Panc1 (cell line): Measurements from ENCODE around the gene LY86. TPM values are rescaled to one million over a fixed set of nuclear protein-coding genes. Genes with fewer than 3 reads are reported as not detected.

Source experiments
- ATAC-seq: fragments of 200-7000 bp; cut with Tn5 transposase; 2 replicates; pipeline ENCODE4 v1.9.1; 2020; ENCODE audit warnings: mild to moderate bottlenecking, moderate library complexity
- BruUV-seq: library from RNA; stranded (reverse); fragments of 400-500 nt; replicated peaks from 2 replicates; lab custom pipeline; 2021; lab: Mats Ljungman, UMichigan
- CTCF ChIA-PET: fragments of 300-600 bp; sonication (Branson Sonifier 250); formaldehyde crosslinking; loops from one replicate; lab custom pipeline; 2022; ENCODE audit warnings: antibody characterized with exemption; lab: Charles Lee
- POLR2A ChIA-PET: fragments of 300-600 bp; sonication (Branson Sonifier 250); formaldehyde crosslinking; loops from one replicate; lab custom pipeline; 2022; ENCODE audit warnings: antibody characterized with exemption; lab: Charles Lee
- DNase-seq: peaks from one replicate; pipeline ENCODE4 v3.0.0-alpha.2; 2010; ENCODE audit warnings: low read depth, low spot score
- H3K27ac ChIP-seq: 2 replicates; pipeline ENCODE4 v1.5.1; 2011; ENCODE audit warnings: mild to moderate bottlenecking, low read length, inconsistent platforms
- H3K27me3 ChIP-seq: fragments of 200-500 bp; sonication (Bioruptor generic); 2 replicates; pipeline ENCODE4 v1.6.0; 2014; ENCODE audit warnings: low read length, inconsistent platforms; ENCODE audit not compliant: control insufficient read depth, insufficient read depth
- H3K36me3 ChIP-seq: fragments of 200-500 bp; sonication (Bioruptor generic); 2 replicates; pipeline ENCODE4 v1.5.1; 2014; ENCODE audit warnings: inconsistent platforms, mild to moderate bottlenecking, low read length, moderate library complexity; ENCODE audit not compliant: control insufficient read depth, insufficient read depth
- H3K4me1 ChIP-seq: 2 replicates; pipeline ENCODE4 v1.5.1; 2011; ENCODE audit warnings: inconsistent platforms, mild to moderate bottlenecking, low read length, moderate library complexity; ENCODE audit not compliant: control insufficient read depth, insufficient read depth
- H3K4me3 ChIP-seq, 2 experiments: 2 replicates each; pipeline ENCODE4 v1.5.1; 2011 to 2012; ENCODE audit warnings: low read depth in 2 of 2, low read length in 2 of 2, mild to moderate bottlenecking in 2 of 2, inconsistent platforms in 1 of 2, moderate library complexity in 1 of 2
- H3K9me3 ChIP-seq: fragments of 200-500 bp; sonication (Bioruptor generic); 2 replicates; pipeline ENCODE4 v1.5.1; 2014; ENCODE audit warnings: low read depth, mild to moderate bottlenecking, inconsistent platforms, low read length, moderate library complexity; ENCODE audit not compliant: control insufficient read depth, insufficient read depth
- CTCF ChIP-seq: fragments of 450-650 bp; IDR thresholded peaks from 2 replicates; pipeline ENCODE4 v1.5.1; 2017; ENCODE audit warnings: mild to moderate bottlenecking
- POLR2AphosphoS5 ChIP-seq: IDR thresholded peaks from 2 replicates; pipeline ENCODE4 v1.6.1; 2012; ENCODE audit warnings: mild to moderate bottlenecking, low read depth, low read length, moderate library complexity
- REST ChIP-seq, 2 experiments: IDR thresholded peaks; 2 replicates each; pipeline ENCODE4 v1.6.1; 2011 to 2012; ENCODE audit warnings: low read depth in 2 of 2, control low read depth in 1 of 2, low read length in 1 of 2, mild to moderate bottlenecking in 1 of 2, moderate library complexity in 1 of 2; ENCODE audit not compliant: insufficient read depth in 1 of 2
- SIN3A ChIP-seq: IDR thresholded peaks from 2 replicates; pipeline ENCODE4 v1.6.1; 2012; ENCODE audit warnings: low read depth, mild to moderate bottlenecking, low read length, moderate library complexity, borderline replicate concordance; ENCODE audit not compliant: insufficient read depth
- TCF7L2 ChIP-seq: IDR thresholded peaks from 2 replicates; pipeline ENCODE4 v1.6.1; 2011; ENCODE audit warnings: mild to moderate bottlenecking, low read depth, low read length, inconsistent platforms
- in situ Hi-C: cut with HindIII; loops from 2 replicates; pipeline ENCODE4 v1.10.0; 2016; ENCODE audit warnings: low sequenced_read_pairs, low pct_unique_long_range_greater_than_20kb
- intact Hi-C: fragments of 100-400 bp; cut with micrococcal nuclease; formaldehyde crosslinking; loops from one replicate; pipeline ENCODE4 v1.10.0; 2022; ENCODE audit not compliant: unreplicated experiment
- total RNA-seq: library from RNA; stranded (reverse); gene quantifications from one replicate; pipeline ENCODE4 v1.2.1, GENCODE V29; 2021; ENCODE audit not compliant: unreplicated experiment

The LY86 gene
- total RNA-seq, 1 experiment from 2014 or later, result not detected

GRCh38 chr6:6596529-6597328 is 8.2 kb downstream of the LY86 start:
- CTCF ChIA-PET, result no interaction called here
- TF ChIP-seq SIN3A (no peak), CTCF (no peak), TCF7L2 (no peak), REST (IDR thresholded peaks at IDR 0.05; ENCODE audit: insufficient read depth in 1 of 2, low read depth in 2 of 2, low read length in 1 of 2) (no peak), POLR2AphosphoS5 (no peak)
- POLR2A ChIA-PET, result no interaction called here
- Histone ChIP-seq H3K27me3 (peaks cover 4% of the 10 kb centered on the region), H3K36me3 (no peaks in the 10 kb centered on the region), H3K4me3 (no peak overlapping the region), H3K4me1 (no peaks in the 10 kb centered on the region), H3K9me3 (no peaks in the 10 kb centered on the region), H3K27ac (no peak overlapping the region)
- DNase-seq (no peak), ATAC-seq (no peak)
- intact Hi-C loops, result no loop called here
- in situ Hi-C loops, result no loop called here
- no TSS peak for BruUV-seq

- Histone ChIP-seq H3K27ac (no peak overlapping the region), H3K4me1 (no peaks in the 10 kb centered on the region), H3K36me3 (no peaks in the 10 kb centered on the region), H3K4me3 (no peak overlapping the region), H3K9me3 (no peaks in the 10 kb centered on the region), H3K27me3 (peaks cover 4% of the 10 kb centered on the region)
- ChIA-PET CTCF (no interaction called here), POLR2A (no interaction called here)
- DNase-seq (no peak), ATAC-seq (no peak)
- in situ Hi-C loops (no loop called here), intact Hi-C loops (no loop called here)
- no TSS peak for BruUV-seq
- no peak for TF ChIP-seq POLR2AphosphoS5
- TF ChIP-seq CTCF, result no peak
- TF ChIP-seq TCF7L2, result no peak
Measured at GRCh38 chr6:6597682-6598081, 9.2 kb downstream of the LY86 start.
